Measurements from ENCODE around the gene FNDC10.

Gene FNDC10

DNA sequence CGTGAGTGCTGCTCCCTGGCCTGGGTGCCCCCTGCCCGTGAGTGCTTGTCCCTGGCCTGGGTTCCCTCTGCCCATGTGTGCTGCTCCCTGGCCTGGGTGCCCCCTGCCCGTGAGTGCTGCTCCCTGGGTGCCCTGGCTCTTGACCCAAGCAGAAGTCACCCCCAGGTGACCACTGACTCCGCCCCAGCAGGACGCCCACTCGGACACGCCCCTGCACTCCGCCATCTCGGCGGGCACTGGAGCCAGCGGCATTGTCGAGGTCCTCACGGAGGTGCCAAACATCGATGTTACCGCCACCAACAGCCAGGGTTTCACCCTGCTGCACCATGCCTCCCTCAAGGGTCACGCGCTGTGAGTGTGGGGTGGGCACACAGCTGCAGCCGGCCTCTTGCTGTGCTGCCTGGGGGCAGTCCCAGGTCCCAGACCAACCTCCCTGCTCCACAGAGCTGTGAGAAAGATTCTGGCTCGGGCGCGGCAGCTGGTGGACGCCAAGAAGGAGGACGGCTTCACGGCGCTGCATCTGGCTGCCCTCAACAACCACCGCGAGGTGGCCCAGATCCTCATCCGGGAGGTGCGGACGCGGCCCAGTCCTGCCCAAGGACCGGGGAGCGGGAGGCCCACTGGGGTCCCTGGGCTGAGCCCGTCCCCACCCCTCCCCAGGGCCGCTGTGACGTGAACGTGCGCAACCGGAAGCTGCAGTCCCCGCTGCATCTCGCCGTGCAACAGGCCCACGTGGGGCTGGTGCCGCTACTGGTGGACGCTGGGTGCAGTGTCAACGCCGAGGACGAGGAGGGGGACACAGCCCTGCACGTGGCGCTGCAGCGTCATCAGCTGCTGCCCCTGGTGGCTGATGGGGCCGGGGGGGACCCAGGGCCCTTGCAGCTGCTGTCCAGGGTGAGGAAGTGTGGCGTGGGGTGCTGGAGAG is 28.2 kb upstream of the FNDC10 start:
- DNase-seq (ENCODE audit: low spot score): no peak

DNA sequence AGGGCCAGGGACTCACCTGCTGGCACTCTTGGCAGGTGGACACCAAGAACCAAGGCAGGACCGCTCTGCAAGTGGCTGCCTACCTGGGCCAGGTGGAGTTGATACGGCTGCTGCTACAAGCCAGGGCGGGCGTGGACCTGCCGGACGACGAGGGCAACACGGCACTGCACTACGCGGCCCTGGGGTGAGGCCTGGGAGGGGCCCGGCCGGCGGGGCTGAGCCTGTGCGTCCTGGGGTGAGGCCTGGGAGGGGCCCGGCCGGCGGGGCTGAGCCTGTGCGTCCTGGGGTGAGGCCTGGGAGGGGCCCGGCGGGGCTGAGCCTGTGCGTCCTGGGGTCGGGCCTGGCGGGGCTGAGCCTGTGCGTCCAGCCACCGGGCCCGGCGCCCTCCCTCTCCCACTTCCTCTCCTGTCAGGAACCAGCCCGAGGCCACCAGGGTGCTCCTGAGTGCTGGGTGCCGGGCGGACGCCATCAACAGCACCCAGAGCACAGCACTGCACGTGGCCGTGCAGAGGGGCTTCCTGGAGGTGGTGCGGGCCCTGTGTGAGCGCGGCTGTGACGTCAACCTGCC is 27.4 kb upstream of the FNDC10 start:
- no peak for DNase-seq (ENCODE audit: low spot score)

DNA sequence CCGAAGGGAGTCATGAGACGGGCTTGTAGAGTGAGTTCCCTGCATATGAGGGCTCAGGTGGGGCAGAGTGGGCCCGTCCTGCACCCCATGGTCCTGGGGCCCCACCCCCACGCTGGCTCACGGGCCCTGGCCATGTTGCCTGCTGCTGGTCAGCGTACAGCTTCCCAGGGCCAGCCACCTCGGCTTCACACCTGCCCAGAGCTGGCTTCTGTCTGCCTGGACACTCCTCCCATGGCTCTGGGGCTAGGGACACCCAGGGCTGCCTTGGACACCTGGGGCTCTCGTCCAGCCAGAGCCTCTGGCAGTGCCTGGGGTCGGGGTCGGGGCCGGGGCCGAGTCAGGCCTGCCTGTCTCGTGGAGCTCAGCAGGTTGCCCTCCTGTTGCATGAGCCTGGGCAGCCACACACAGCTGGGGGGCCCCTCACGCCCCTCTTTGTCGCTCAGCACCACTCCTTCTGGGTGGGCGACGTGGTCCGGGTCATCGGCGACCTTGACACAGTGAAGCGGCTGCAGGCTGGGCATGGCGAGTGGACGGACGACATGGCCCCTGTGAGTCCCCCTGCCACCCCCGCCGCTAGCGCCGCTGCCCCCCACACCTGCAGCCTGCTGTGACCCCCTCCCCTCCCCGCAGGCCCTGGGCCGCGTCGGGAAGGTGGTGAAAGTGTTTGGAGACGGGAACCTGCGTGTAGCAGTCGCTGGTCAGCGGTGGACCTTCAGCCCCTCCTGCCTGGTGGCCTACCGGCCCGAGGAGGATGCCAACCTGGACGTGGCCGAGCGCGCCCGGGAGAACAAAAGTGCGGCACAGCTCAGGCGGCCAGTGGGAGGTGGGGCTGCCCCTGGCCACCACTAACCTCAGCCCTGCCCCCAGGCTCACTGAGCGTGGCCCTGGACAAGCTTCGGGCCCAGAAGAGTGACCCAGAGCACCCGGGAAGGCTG is 26.5 kb upstream of the FNDC10 start:
- DNase-seq (ENCODE audit: low spot score): no peak

DNA sequence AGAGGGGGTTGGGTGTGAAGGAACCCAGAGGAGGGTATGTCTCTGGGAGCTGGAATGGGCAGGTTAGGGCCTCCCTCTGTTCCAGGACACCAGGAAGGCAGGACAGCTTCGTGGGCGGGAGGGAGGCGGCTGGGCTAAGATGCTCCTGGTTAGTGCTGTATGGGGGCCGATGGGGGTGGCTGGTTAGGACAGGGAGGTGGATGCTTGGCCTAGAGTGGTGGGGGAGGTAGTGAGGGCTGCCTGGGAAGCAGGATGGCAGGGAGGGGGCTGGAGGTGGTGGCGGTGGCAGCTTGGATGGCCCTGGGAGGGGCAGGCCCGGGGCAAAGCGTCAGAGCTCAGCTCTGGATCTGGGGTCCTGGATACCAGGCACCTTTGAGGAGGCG is 25.9 kb upstream of the FNDC10 start:
- DNase-seq (ENCODE audit: low spot score): no peak

GRCh38 chr1:1625404-1625775 is 25.5 kb upstream of the FNDC10 start:
- DNase-seq (ENCODE audit: low spot score): no peak

DNA sequence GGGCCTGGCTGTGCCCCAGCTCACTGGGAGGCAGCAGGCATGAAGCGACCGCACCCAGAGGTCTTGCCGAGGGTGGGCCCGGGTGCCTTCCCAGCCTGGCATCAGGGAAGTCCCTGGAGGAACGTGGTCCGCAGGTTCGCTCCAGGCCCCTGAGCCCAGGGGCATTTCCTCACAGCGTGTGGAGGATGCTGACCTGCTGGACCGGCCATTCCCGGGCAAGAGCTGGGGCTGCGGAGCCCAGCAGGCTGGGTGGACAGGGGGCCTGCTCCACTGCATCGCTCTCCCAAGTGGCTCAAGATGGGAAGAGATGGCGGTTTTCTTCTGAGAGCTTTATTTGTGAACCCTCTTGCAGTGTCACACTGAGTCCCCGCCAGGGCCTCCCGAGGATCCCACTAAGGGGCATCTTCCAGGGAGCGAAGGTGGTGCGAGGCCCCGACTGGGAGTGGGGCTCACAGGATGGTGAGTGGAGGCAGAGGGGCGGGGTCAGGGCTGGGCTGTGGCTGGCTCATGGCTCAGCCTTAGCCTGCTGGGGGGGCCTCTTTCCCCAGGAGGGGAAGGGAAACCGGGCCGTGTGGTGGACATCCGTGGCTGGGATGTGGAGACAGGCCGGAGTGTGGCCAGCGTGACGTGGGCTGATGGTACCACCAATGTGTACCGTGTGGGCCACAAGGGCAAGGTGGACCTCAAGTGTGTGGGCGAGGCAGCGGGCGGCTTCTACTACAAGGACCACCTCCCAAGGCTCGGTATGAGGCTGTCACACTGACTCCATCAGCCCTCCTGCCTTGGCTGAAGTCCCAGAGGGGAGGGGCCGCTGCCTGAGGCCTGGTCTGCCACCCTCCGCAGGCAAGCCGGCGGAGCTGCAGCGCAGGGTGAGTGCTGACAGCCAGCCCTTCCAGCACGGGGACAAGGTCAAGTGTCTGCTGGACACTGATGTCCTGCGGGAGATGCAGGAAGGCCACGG is 24.8 kb upstream of the FNDC10 start:
- DNase-seq (ENCODE audit: low spot score): no peak

DNA sequence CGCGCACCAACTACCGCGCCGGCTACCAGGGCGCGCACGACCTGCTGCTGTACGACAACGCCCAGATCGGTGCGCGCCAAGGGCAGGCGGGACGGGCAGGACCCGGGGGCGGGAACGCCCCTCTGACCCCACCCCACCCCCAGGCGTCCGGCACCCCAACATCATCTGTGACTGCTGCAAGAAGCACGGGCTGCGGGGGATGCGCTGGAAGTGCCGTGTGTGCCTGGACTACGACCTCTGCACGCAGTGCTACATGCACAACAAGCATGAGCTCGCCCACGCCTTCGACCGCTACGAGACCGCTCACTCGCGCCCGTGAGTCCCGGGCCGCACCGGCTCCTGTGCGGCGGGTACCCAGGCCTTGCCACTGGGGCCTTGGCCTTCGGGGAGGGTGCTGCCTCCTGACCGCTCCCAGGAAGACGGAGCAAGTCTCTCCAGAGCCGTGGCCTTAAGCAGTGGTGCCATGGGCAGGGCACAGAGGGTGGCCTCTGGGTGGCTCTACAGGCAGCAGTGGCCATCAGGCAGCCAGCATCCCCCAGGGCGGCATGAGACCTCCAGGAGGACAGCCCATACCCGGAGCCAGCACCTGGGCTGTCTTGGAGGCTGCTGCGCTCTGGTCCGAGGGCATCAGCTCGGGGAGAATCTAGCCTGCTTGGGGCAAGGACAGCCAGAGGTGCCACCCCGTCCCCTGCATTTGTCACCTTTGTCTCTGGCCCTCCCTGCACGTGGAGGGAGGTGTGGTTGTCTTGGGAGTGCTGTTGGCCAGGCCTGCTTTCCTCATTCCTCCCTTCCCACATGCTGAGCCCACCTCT is 23.9 kb upstream of the FNDC10 start:
- no peak for DNase-seq (ENCODE audit: low spot score)

- no peak for DNase-seq (ENCODE audit: low spot score)
Measured at GRCh38 chr1:1623181-1623630, 23.3 kb upstream of the FNDC10 start.

GRCh38 chr1:1622788-1623094 is 22.8 kb upstream of the FNDC10 start:
- no peak for DNase-seq (ENCODE audit: low spot score)

- no peak for DNase-seq (ENCODE audit: low spot score)
Measured at GRCh38 chr1:1622010-1622787, 22.3 kb upstream of the FNDC10 start.

DNA sequence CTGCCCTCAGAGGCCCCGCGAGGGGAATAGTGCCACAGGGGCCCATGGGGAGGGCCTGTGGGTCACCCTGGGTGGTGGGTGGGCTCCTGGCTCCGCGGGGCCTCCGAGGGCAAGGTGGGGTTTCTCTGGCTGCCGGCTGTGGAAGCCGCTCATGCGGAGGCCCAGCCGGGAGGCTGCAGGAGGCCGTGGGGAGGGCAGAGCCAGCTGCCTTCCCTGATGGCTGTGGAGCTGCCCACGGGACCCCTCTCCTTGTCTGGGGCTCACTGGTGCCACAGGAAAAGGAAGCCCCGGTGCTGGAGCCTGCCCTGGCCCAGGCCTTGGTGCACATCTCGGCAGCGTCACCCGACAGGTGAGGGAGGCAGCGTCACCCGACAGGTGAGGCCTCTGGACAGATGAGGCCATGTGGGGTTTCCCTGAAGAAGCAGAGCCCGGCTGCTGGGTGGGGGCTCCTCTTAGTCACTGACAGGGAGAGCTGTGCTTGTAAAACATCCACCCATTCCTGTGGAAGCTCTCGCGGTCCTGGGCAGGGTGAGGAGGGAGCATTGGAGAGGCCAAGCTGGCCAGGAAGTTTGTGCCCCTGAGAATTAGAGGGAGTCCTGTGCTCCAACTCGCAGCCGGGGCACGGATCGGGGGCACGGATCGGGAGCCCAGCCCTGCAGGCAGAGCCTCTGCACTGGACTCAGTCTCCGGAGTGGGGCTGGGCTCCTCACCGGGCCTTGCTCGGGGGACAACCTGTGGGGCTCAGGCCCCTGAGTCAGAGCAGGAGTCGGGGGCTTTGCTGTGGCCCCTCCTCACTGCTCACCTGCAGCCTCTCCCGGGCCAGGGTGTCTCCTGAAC is 21.5 kb upstream of the FNDC10 start:
- no peak for DNase-seq (ENCODE audit: low spot score)

GRCh38 chr1:1620433-1621139 is 20.7 kb upstream of the FNDC10 start:
- no peak for DNase-seq (ENCODE audit: low spot score)

GRCh38 chr1:1619917-1620361 is 20.0 kb upstream of the FNDC10 start:
- no peak for DNase-seq (ENCODE audit: low spot score)

- no peak for DNase-seq (ENCODE audit: low spot score)
Measured at GRCh38 chr1:1618396-1619068, 18.6 kb upstream of the FNDC10 start.

DNA sequence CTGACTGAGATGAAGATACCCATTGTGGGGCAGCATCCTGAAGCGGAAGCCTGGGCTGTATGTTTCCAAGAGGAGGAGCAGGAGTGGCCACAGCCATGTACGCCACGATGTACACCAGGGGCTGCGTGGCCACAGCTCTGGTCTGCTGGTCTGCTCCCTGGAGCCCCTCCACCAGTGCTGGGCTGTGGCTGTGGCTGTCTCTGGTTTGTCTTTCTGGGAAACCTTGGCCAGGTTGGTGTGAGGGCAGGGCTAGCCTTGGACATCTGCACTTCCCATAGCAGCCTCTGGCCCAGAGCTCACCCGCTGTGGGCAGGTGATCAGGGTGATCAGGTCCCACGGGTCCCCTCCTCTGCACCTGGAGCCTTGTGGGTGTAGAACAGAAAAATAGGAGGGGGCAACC is 18.0 kb upstream of the FNDC10 start:
- DNase-seq (ENCODE audit: low spot score): no peak

DNA sequence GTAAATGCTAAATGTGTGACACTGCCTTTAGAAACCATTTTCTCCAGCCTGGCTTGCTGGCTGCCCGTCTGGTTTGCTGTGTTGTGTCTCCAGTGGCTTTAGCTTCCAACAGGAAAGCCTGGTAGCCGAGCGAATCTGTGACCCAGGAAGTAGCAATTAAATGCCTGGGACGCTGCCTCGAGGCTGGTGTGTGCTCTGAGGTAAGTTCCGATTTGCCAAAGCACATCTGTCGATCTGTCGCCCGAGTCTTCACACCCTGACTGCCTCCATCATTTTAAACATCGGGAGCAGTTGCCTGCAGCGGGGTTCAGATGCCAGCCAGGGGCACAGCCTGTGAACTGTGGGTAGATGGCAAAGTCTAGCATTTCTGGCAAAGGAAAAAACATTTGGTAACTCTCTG is 17.6 kb upstream of the FNDC10 start:
- no peak for DNase-seq (ENCODE audit: low spot score)

GRCh38 chr1:1616838-1617237 is 16.9 kb upstream of the FNDC10 start:
- DNase-seq (ENCODE audit: low spot score): no peak

Measured in AG08396 (cell line).